ENCODE data around the gene ADGRF4.
"Not testable (repeated sequence)": the region's sequence is repeated elsewhere in the genome, so short reads cannot be mapped to it uniquely, and the experiment has no call there.

The ADGRF4 gene

GRCh38 chr6:47734831-47735481 is 36.6 kb downstream of the ADGRF4 start:
- DNase-seq (ENCODE audit: low read depth in 3 of 3), result no peak

GRCh38 chr6:47736083-47736700 is 37.8 kb downstream of the ADGRF4 start:
- DNase-seq (ENCODE audit: low read depth in 3 of 3), result no peak

- no peak for DNase-seq (ENCODE audit: low read depth in 3 of 3)
Observed at GRCh38 chr6:47737406-47737805, 39.0 kb downstream of the ADGRF4 start.

GRCh38 chr6:47740714-47741113 is 42.3 kb downstream of the ADGRF4 start:
- no peak for DNase-seq (ENCODE audit: low read depth in 3 of 3)

GRCh38 chr6:47741807-47742206 is 43.4 kb downstream of the ADGRF4 start:
- DNase-seq (ENCODE audit: low read depth in 3 of 3), result no peak

- no peak for DNase-seq (ENCODE audit: low read depth in 3 of 3)
Observed at GRCh38 chr6:47743744-47744143, 45.4 kb downstream of the ADGRF4 start.

- not testable (repeated sequence) for DNase-seq (ENCODE audit: low read depth in 3 of 3)
Observed at GRCh38 chr6:47745269-47745668, 46.9 kb downstream of the ADGRF4 start.

- no peak for DNase-seq (ENCODE audit: low read depth in 3 of 3)
Observed at GRCh38 chr6:47749757-47750156, 51.4 kb downstream of the ADGRF4 start.

- no peak for DNase-seq (ENCODE audit: low read depth in 3 of 3)
Observed at GRCh38 chr6:47752801-47753200, 54.4 kb downstream of the ADGRF4 start.

GRCh38 chr6:47759364-47759763 is 61.0 kb downstream of the ADGRF4 start:
- DNase-seq (ENCODE audit: low read depth in 3 of 3), result no peak

- DNase-seq (ENCODE audit: low read depth in 3 of 3), result no peak
Observed at GRCh38 chr6:47762502-47762901, 64.1 kb downstream of the ADGRF4 start.

GRCh38 chr6:47766445-47766844 is 68.1 kb downstream of the ADGRF4 start:
- no peak for DNase-seq (ENCODE audit: low read depth in 3 of 3)

GRCh38 chr6:47767102-47767501 is 68.7 kb downstream of the ADGRF4 start:
- no peak for DNase-seq (ENCODE audit: low read depth in 3 of 3)

GRCh38 chr6:47769982-47770381 is 71.6 kb downstream of the ADGRF4 start:
- DNase-seq (ENCODE audit: low read depth in 3 of 3), result no peak
